Activated T-cell treated with anti-CD3 and anti-CD28 coated beads, Interleukin-2, amount 50 U/mL, for 24 hours (primary cell): ENCODE measurements around the gene SLC4A9.

Experiments used
- DNase-seq: peaks from one replicate; pipeline ENCODE4 v3.0.0-alpha.2; 2020
- H3K27ac Mint-ChIP-seq: 2 replicates; pipeline ENCODE4 v1.8.0; 2020; ENCODE audit warnings: mild to moderate bottlenecking, mixed read lengths
- H3K27me3 Mint-ChIP-seq: 2 replicates; pipeline ENCODE4 v1.8.0; 2020; ENCODE audit warnings: mixed read lengths
- H3K36me3 Mint-ChIP-seq: 2 replicates; pipeline ENCODE4 v1.8.0; 2020; ENCODE audit warnings: low read depth, mixed read lengths
- H3K4me1 Mint-ChIP-seq: 2 replicates; pipeline ENCODE4 v1.8.0; 2020; ENCODE audit warnings: low read depth, mixed read lengths
- H3K4me3 Mint-ChIP-seq: 2 replicates; pipeline ENCODE4 v1.8.0; 2020; ENCODE audit warnings: mild to moderate bottlenecking, moderate library complexity, mixed read lengths
- H3K9me3 Mint-ChIP-seq: 2 replicates; pipeline ENCODE4 v1.8.0; 2020; ENCODE audit warnings: mixed read lengths

SLC4A9 gene

GRCh38 chr5:140345919-140346347 lies 14.1 kb upstream of the SLC4A9 start:
- Mint-ChIP-seq H3K36me3 (peaks cover 16% of the 10 kb centered on the region), H3K27ac (no peak overlapping the region), H3K27me3 (peaks cover 5% of the 10 kb centered on the region), H3K9me3 (no peaks in the 10 kb centered on the region), H3K4me3 (peak overlapping the region; percentile 80), H3K4me1 (peaks cover 53% of the 10 kb centered on the region)
- no peak for DNase-seq

DNA sequence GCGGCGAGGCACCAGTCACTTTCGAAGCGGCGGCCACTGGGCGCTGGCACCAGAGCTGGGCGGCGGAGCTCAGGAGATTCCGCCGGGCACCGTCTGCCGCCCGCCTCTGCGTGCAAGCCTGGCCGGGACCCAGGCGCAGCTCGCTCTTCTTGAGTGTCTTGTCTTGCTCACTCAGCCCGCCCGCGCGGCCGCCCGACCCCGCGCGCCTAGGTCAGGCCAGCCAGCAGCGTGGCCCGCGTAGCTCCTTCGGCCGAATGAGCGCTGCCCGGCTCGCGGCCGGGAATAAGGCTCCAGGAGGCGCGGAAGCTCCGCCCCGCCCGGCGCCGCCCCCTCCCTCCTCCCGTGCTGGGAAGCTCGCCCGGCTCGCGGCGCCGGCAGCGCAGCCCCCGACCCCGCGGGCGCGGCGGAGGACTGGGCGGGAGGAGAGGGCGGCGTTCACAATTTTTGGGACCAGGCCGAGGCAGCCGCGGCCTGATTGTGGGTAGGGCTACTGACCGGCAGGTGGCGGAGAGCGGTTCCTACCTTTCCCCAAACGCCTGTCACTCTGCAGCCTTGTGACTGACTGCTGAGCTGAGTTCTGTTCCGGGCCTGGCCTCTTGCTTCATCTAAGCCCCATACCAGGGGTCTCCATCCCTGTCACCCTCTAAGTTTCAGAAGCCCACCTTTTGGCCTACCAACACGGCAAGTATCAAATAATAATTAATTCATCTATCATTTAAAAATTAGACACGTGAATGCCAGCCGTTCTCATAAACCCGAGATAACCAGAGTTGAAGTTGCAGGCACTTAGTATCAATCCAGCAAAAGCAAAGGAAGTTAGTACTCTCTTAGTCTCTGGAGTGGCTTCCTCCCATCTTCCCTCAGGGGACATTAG lies 13.4 kb upstream of the SLC4A9 start, which contains the start of gene HBEGF:
TSS of gene HBEGF (minus strand) at position 256 of the 874 bp plus-strand sequence. CDS start 275 bp downstream, outside the sequence.
- H3K4me3 Mint-ChIP-seq = peak within 1 kb of the TSS; percentile 80
- peaks cover 12% of the 10 kb centered on the region for H3K36me3 Mint-ChIP-seq
- peaks cover 5% of the 10 kb centered on the region for H3K27me3 Mint-ChIP-seq
- no peaks in the 10 kb centered on the region for H3K9me3 Mint-ChIP-seq
- peaks cover 49% of the 10 kb centered on the region for H3K4me1 Mint-ChIP-seq
- H3K27ac Mint-ChIP-seq = no peak within 1 kb of the TSS
- peak; percentile 77 for DNase-seq

- Mint-ChIP-seq H3K27me3 (peaks cover 5% of the 10 kb centered on the region), H3K4me3 (peak overlapping the region; percentile 76), H3K4me1 (peaks cover 42% of the 10 kb centered on the region), H3K36me3 (peaks cover 6% of the 10 kb centered on the region), H3K9me3 (no peaks in the 10 kb centered on the region), H3K27ac (no peak overlapping the region)
- DNase-seq = no peak
These were observed 12.6 kb upstream of the SLC4A9 start for GRCh38 chr5:140347360-140347759.

DNA sequence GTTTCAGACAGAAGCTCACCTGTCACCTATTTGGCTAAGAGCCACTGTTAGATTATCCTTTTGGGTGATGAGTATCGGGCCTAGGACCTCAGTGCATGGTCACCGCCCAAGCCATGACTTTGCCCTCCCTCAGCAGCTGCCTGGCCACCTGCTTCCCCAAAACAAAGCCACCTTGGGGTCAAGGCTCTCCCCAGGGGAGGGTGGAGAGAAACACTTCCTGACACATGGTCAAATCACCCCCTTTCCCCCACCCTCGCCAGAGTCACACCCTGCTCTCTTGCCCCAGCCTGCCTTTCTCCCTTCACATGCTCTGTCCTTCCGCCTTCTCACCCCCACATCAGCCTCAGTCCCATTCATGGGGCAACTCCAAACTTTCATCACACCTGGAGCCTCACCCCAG lies 11.9 kb upstream of the SLC4A9 start:
- no peaks in the 10 kb centered on the region for H3K36me3 Mint-ChIP-seq
- DNase-seq = no peak
- H3K4me3 Mint-ChIP-seq = no peak overlapping the region
- H3K4me1 Mint-ChIP-seq = peaks cover 35% of the 10 kb centered on the region
- no peak overlapping the region for H3K27ac Mint-ChIP-seq
- peaks cover 5% of the 10 kb centered on the region for H3K27me3 Mint-ChIP-seq
- no peaks in the 10 kb centered on the region for H3K9me3 Mint-ChIP-seq

DNA sequence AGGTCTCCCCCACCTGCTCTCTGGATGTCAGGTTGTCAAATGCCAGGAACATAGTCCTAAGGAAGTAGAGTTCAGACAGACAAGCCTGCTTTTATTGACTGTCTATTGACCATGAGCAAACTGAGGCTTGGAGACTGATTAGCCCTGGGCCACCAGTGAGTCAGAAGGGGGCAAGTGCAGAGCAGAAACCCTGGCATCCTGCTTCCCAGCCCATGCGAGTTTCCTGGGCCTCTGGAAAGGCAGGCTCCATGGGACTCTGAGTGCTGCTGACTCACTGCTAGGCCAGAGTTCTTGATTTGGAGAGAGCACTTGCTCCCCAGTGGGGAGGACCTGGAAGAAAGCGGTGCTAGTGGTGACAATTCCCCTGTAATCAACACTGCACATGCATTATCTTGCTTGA lies 10.8 kb upstream of the SLC4A9 start:
- DNase-seq = no peak
- Mint-ChIP-seq H3K36me3 (no peaks in the 10 kb centered on the region), H3K9me3 (no peaks in the 10 kb centered on the region), H3K27me3 (peaks cover 5% of the 10 kb centered on the region), H3K27ac (no peak overlapping the region), H3K4me1 (peaks cover 25% of the 10 kb centered on the region), H3K4me3 (no peak overlapping the region)

- DNase-seq = no peak
- H3K4me1 Mint-ChIP-seq = peaks cover 9% of the 10 kb centered on the region
- no peaks in the 10 kb centered on the region for H3K36me3 Mint-ChIP-seq
- no peak overlapping the region for H3K4me3 Mint-ChIP-seq
- no peak overlapping the region for H3K27ac Mint-ChIP-seq
- no peaks in the 10 kb centered on the region for H3K9me3 Mint-ChIP-seq
- peaks cover 2% of the 10 kb centered on the region for H3K27me3 Mint-ChIP-seq
These were observed 8.2 kb upstream of the SLC4A9 start for GRCh38 chr5:140351609-140352334.

DNA sequence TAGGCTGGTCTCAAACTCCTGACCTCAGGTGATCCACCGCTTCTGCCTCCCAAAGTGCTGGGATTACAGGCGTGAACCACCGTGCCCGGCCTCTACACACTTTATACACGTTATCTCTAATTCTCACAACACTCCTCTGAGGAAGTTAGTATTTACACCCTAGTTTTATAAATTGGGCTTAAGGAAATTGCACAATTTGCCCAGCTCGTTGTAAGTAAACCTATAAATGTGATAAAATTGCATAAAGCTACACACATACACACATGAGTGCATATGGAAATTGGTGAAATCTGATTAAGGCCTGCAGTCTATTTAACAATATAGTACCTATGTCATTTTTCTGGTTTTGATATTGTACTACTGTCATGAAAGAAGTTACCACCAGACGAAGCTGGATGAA lies 4.4 kb upstream of the SLC4A9 start:
- Mint-ChIP-seq H3K36me3 (no peaks in the 10 kb centered on the region), H3K4me1 (peaks cover 16% of the 10 kb centered on the region), H3K27ac (no peak overlapping the region), H3K9me3 (no peaks in the 10 kb centered on the region), H3K4me3 (no peak overlapping the region), H3K27me3 (peaks cover 3% of the 10 kb centered on the region)
- no peak for DNase-seq

GRCh38 chr5:140356853-140357725 lies 2.9 kb upstream of the SLC4A9 start:
- no peaks in the 10 kb centered on the region for H3K9me3 Mint-ChIP-seq
- H3K27ac Mint-ChIP-seq = no peak overlapping the region
- H3K4me1 Mint-ChIP-seq = peaks cover 13% of the 10 kb centered on the region

DNA sequence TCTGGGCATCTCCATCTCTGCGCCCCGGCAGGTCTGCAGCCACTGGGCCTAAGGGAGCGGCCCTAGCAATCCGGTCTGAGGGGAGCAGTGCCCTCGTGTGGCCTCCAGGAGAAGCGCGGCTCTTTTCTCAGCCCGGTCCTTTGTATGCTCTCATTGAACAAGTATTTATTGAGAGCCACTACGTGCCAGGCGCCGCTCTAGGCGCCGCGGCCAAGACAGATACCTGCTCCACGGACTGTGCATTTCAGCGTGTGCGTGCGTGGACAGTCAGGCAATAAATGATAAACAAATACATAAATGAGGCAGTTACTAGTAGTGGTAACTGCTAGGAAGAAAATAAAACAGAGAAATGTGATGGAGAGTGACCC lies 2.3 kb upstream of the SLC4A9 start:
- H3K4me3 Mint-ChIP-seq = peak overlapping the region; percentile 53
- peaks cover 3% of the 10 kb centered on the region for H3K27me3 Mint-ChIP-seq
- no peak overlapping the region for H3K27ac Mint-ChIP-seq
- H3K9me3 Mint-ChIP-seq = no peaks in the 10 kb centered on the region
- no peaks in the 10 kb centered on the region for H3K36me3 Mint-ChIP-seq
- DNase-seq = peak; percentile 81
- peaks cover 13% of the 10 kb centered on the region for H3K4me1 Mint-ChIP-seq

More at GRCh38 chr5:140356853-140357725, 2.9 kb upstream of the SLC4A9 start:
- H3K27me3 Mint-ChIP-seq = peaks cover 3% of the 10 kb centered on the region
- peak overlapping the region; percentile 30 for H3K4me3 Mint-ChIP-seq
- DNase-seq = no peak
- no peaks in the 10 kb centered on the region for H3K36me3 Mint-ChIP-seq

- H3K9me3 Mint-ChIP-seq = no peaks in the 10 kb centered on the region
- H3K27ac Mint-ChIP-seq = no peak overlapping the region
- no peak overlapping the region for H3K4me3 Mint-ChIP-seq
- peaks cover 17% of the 10 kb centered on the region for H3K4me1 Mint-ChIP-seq
- no peaks in the 10 kb centered on the region for H3K36me3 Mint-ChIP-seq
- peaks cover 3% of the 10 kb centered on the region for H3K27me3 Mint-ChIP-seq
- no peak for DNase-seq
These were observed 1.2 kb upstream of the SLC4A9 start for GRCh38 chr5:140358738-140359310.

GRCh38 chr5:140360681-140361479 lies 886 bp downstream of the SLC4A9 start:
- no peak overlapping the region for H3K27ac Mint-ChIP-seq
- H3K27me3 Mint-ChIP-seq = peaks cover 3% of the 10 kb centered on the region
- H3K36me3 Mint-ChIP-seq = no peaks in the 10 kb centered on the region
- DNase-seq = no peak
- no peaks in the 10 kb centered on the region for H3K9me3 Mint-ChIP-seq
- no peak overlapping the region for H3K4me3 Mint-ChIP-seq
- peaks cover 17% of the 10 kb centered on the region for H3K4me1 Mint-ChIP-seq

GRCh38 chr5:140361901-140362300 lies 1.9 kb downstream of the SLC4A9 start:
- no peaks in the 10 kb centered on the region for H3K9me3 Mint-ChIP-seq
- H3K4me3 Mint-ChIP-seq = no peak overlapping the region
- H3K36me3 Mint-ChIP-seq = no peaks in the 10 kb centered on the region
- H3K4me1 Mint-ChIP-seq = peaks cover 15% of the 10 kb centered on the region
- no peak for DNase-seq
- H3K27me3 Mint-ChIP-seq = peaks cover 3% of the 10 kb centered on the region
- H3K27ac Mint-ChIP-seq = no peak overlapping the region

DNA sequence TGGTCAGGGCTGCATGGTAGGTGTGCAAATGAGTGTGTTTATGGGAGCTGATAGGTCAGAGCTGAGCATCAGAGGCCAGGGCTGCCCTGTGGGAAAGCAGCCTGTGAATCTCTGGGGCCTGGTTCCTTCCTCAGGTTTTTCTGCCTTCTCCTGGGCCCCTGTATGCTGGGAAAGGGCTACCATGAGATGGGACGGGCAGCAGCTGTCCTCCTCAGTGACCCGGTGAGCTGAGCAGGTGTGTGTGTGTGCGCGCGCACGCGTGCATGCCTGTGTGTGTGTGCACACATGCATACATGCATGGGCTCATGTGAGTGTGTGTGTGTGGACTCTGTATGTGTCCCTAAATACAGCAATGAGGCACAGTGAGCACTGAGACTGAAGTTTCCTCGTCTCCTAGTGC lies 2.3 kb downstream of the SLC4A9 start:
- Mint-ChIP-seq H3K36me3 (no peaks in the 10 kb centered on the region), H3K4me3 (no peak overlapping the region), H3K4me1 (peaks cover 11% of the 10 kb centered on the region), H3K27ac (no peak overlapping the region), H3K27me3 (peaks cover 3% of the 10 kb centered on the region), H3K9me3 (no peaks in the 10 kb centered on the region)
- DNase-seq = no peak
